Heart left ventricle (tissue), 16 donors: ENCODE results near the gene GATA6. TPM values are rescaled to one million over a fixed set of nuclear protein-coding genes. Genes with fewer than 3 reads are reported as not detected.
"Not testable (repeated sequence)": the region's sequence is repeated elsewhere in the genome, so short reads cannot be mapped to it uniquely, and the experiment has no call there.

Source experiments
- ATAC-seq, 4 donors: fragments of 200-7000 bp; cut with Tn5 transposase; one replicate each; pipeline ENCODE4 v1.9.1; 2020 to 2022; ENCODE audit warnings: moderate library complexity in 4 of 4, mild to moderate bottlenecking in 3 of 4, moderate number of reproducible peaks in 1 of 4
- DNase-seq, 5 donors: peaks; one replicate each; pipeline ENCODE4 v3.0.0-alpha.2; 2020
- H3K27ac ChIP-seq, 12 donors: fragments of 200-600 bp; sonication (generic) in 4 of 12; one replicate each; pipeline versions ENCODE4 v1.5.0 to v1.8.0; 2016 to 2022; ENCODE audit warnings: mild to moderate bottlenecking in 2 of 12
- H3K27me3 ChIP-seq, 9 donors: fragments of 200-600 bp; sonication (generic) in 2 of 9; one replicate each; pipeline versions ENCODE4 v1.5.1 to v1.8.0; 2016 to 2022; ENCODE audit warnings: mild to moderate bottlenecking in 3 of 9
- H3K36me3 ChIP-seq, 9 donors: fragments of 200-600 bp; sonication (generic) in 2 of 9; one replicate each; pipeline versions ENCODE4 v1.5.0 to v1.8.0; 2018 to 2022; ENCODE audit warnings: mild to moderate bottlenecking in 2 of 9
- H3K4me1 ChIP-seq, 12 donors: fragments of 200-600 bp; sonication (generic) in 4 of 12; one replicate each; pipeline versions ENCODE4 v1.5.0 to v1.8.0; 2016 to 2022; ENCODE audit warnings: mild to moderate bottlenecking in 3 of 12
- H3K4me3 ChIP-seq, 12 donors: fragments of 200-600 bp; sonication (generic) in 4 of 12; one replicate each; pipeline versions ENCODE4 v1.5.0 to v1.8.0; 2017 to 2022; ENCODE audit warnings: mild to moderate bottlenecking in 9 of 12, moderate library complexity in 4 of 12
- H3K9me3 ChIP-seq, 12 donors: fragments of 200-600 bp; sonication (generic) in 4 of 12; one replicate each; pipeline versions ENCODE4 v1.5.0 to v1.8.0; 2016 to 2022; ENCODE audit warnings: mild to moderate bottlenecking in 1 of 12
- POLR2A ChIP-seq, 2 donors: fragments of 450-650 bp; IDR thresholded peaks; one replicate each; pipeline ENCODE4 v1.6.1; 2017; ENCODE audit warnings: antibody characterized with exemption in 2 of 2, mild to moderate bottlenecking in 2 of 2, moderate library complexity in 2 of 2
- WGBS, 4 donors: extraction: QIAGEN DNeasy Blood & Tissue Kit in 2 of 4; methylation state at CpG; one replicate each; pipeline versions ENCODE4 v1.1.5 to v1.1.7; 2013 to 2018; 5-methylcytosine and 5-hydroxymethylcytosine counted together
- intact Hi-C, 10 donors: fragments of 100-400 bp; cut with DNase I; formaldehyde crosslinking; loops; one replicate each; pipeline versions ENCODE4 v1.11.1 to v1.14.2; 2022
- polyA plus RNA-seq, 2 donors: library from polyadenylated mRNA; stranded (reverse); fragments of 200-250 nt; gene quantifications; one replicate each; pipeline ENCODE4 v1.2.3, GENCODE V29; 2013
- total RNA-seq, 9 donors: library from RNA; depleted of rRNA in 2 of 9; stranded (reverse); fragments of >200 nt in 2 of 9; fragmentation: NEBNext Ultra II Directional in 3 of 9; extraction: Animal tissue kit (Norgen Biotek cat#: 25700) in 3 of 9; gene quantifications; one replicate each; pipeline versions ENCODE4 v1.1.0 to v1.2.4, GENCODE V29; 2016 to 2023
- TF ChIP-seq, protein P1 (sequence below), 12 donors: fragments of 200-600 bp; sonication (generic) in 4 of 12; IDR thresholded peaks; one replicate each; pipeline versions ENCODE4 v1.5.0 to v1.8.0; 2018 to 2022; ENCODE audit warnings: antibody characterized with exemption in 12 of 12, mild to moderate bottlenecking in 5 of 12
- donor health status: ischemic (EF 13 %, LVEDD 7.1; RV severe dilation, severe dysfunction).
- donor health status: healthy with polysubstance abuse.
- donor health status: DM: no; HTN: yes; CAD: no.
- donor health status: DM: no; HTN: no; CAD: no.
- donor health status: ischemic (EF 25% LVEDD 6.9; RV normal size, moderate dysfunction).
- donor health status: ischemic (EF 25% LVEDD 5.7; RV mildly dilated, moderate dysfunction).
- donor health status: healthy.
- donor health status: DM: yes; HTN: yes; CAD: no.
- donor health status: ischemic (EF 35%, LVEDD 5.7; RV mildly dilated, moderate dysfunction).
- donor health status: nonischemic (EF 11% LVEDD 7.7; RV severe dilation, severe dysfunction).
- donor health status: DM: yes; HTN: yes; CAD: no.
- donor health status: PGD.
- donor health status: ischemic (EF 29% LVEDD 5.4; RV normal size, mild dysfunction).
- donor health status: nonischemic (EF 23%, LVEDD 6.1; RV moderate dilation, normal function).

Gene GATA6
- total and polyA plus RNA-seq, 11 donors, result 42.1 to 97.7 (median 74.9) TPM

DNA sequence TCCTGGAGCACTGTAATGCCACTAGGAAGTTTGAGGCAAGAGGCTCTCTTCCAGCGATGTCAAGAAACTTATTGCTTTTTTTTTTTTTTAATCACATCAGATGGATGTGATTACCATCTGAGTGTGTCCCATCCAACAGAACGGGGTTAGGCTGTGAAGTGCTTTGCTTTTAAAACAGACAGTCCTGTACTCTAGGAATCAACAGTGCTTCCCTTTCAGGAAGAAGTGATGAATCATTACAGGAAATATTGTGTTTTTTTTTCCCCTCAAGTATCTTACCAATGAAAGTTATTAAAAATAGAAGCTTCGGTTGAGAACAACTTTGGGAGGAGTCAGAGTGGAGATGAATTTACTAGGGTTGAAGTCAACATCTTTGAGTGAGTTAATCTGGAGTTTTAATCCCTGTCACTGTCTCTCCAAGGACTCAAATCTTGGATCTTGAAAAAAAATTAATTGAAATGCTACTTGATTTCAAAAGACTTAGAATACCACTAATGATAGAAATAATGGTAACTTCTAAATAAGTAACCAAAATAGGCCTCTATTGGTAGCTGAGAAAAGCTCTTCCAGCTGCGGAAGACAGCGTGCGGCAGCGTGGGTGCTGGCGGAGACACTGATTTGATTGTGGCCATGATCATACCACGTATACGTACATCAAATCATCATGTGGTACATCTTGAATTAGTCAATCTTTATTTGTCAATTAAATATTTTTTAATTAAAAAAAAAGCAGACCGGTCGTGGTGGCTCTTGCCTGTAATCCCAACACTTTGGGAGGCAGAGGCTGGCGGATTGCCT is 45.5 kb downstream of the GATA6 start:
- Histone ChIP-seq H3K27me3 (no peaks in the 10 kb centered on the region), H3K36me3 (no peaks in the 10 kb centered on the region), H3K4me1 (peaks cover 0 to 56% (median 27%) of the 10 kb centered on the region in 12 donors), H3K4me3 (no peak overlapping the region), H3K27ac (peak overlapping the region in 4 of 12 donors; percentile 23 to 42 (median 30)), H3K9me3 (no peaks in the 10 kb centered on the region)
- ATAC-seq, result peak in 3 of 4 donors; percentile 25 to 36 (median 29)
- intact Hi-C loops, result loop anchor here in 3 of 10 donors (5.0 to 10.0 kb wide), 3 partner anchors 47 to 52 kb away; no protein-coding TSS in a partner anchor
- no peak for TF ChIP-seq POLR2A (IDR thresholded peaks at IDR 0.05)
- TF ChIP-seq, protein P1, sequence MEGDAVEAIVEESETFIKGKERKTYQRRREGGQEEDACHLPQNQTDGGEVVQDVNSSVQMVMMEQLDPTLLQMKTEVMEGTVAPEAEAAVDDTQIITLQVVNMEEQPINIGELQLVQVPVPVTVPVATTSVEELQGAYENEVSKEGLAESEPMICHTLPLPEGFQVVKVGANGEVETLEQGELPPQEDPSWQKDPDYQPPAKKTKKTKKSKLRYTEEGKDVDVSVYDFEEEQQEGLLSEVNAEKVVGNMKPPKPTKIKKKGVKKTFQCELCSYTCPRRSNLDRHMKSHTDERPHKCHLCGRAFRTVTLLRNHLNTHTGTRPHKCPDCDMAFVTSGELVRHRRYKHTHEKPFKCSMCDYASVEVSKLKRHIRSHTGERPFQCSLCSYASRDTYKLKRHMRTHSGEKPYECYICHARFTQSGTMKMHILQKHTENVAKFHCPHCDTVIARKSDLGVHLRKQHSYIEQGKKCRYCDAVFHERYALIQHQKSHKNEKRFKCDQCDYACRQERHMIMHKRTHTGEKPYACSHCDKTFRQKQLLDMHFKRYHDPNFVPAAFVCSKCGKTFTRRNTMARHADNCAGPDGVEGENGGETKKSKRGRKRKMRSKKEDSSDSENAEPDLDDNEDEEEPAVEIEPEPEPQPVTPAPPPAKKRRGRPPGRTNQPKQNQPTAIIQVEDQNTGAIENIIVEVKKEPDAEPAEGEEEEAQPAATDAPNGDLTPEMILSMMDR (IDR thresholded peaks at IDR 0.05), result no peak
- DNase-seq, result no peak
- 75 to 80% (median 76%) methylated on average over 13 of the region's 13 CpGs for WGBS, 4 donors

DNA sequence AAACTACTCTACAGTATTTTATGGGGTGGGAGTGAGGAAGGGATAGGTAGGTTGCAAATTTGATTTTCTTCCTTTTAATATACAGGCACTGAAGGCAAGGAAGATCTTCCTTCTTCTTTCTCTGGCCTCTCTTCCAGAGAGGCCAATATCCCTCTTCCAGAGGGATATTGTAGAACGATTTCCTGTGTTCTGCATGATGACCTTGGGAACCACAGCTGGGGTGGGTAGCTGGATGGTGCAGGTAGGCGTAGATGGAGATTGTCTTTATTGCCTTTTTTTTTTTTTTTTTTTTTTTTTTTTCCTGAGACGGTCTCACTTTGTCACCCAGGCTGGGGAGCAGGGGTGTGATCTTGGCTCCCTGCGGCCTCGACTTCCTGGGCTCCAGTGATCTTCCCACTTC is 49.4 kb downstream of the GATA6 start:
- Histone ChIP-seq H3K27me3 (no peaks in the 10 kb centered on the region), H3K4me1 (peaks cover 0 to 24% (median 13%) of the 10 kb centered on the region in 12 donors), H3K9me3 (no peaks in the 10 kb centered on the region), H3K36me3 (no peaks in the 10 kb centered on the region), H3K27ac (no peak overlapping the region), H3K4me3 (no peak overlapping the region)
- TF ChIP-seq POLR2A (IDR thresholded peaks at IDR 0.05), result no peak
- TF ChIP-seq, protein P1 (IDR thresholded peaks at IDR 0.05), result no peak
- ATAC-seq, result no peak
- 86 to 93% (median 89%) methylated on average over 5 of the region's 5 CpGs for WGBS, 4 donors
- DNase-seq, result no peak
- intact Hi-C loops, result loop anchor here in 1 of 10 donors (10.0 kb wide), 1 partner anchor 46 kb away; no protein-coding TSS in a partner anchor

DNA sequence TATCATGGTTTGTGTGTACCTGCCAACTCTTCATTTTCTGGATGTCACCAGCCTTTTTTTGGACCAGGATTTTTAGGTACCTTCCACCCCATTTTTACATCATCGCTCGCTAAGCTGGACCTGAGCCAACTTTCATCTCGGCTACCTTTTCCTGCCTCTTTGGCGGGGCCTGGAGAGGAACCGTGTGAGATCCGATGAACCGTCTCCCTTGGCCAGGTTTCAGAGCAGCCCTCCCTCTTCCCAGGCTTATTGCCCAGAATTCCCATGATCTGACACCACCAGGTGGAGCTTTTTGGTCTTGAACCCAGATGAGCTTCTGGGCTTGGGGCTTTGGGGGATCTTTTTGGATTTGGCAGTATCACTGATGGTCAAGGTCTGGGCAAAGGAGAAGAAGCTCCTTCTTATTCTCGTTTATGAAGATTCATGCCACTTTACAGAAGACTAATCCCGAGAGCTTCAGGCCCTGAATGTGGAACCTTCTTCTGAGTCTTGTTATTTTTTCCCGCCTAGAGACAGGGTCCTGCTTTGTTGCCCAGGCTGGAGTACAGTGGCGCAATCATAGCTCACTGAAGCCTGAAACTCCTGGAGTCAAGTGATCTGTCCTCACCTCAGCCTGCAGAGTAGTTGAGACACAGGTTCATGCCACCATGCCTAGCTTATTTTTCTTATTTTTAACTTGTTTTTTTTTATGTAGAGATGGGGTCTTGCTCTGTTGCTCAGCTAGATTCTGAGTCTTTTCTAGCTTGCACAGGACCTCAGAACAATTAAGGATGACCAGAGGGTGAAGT is 50.4 kb downstream of the GATA6 start:
- ATAC-seq (no peak), DNase-seq (no peak)
- Histone ChIP-seq H3K27ac (no peak overlapping the region), H3K36me3 (no peaks in the 10 kb centered on the region), H3K9me3 (no peaks in the 10 kb centered on the region), H3K4me3 (no peak overlapping the region), H3K27me3 (no peaks in the 10 kb centered on the region), H3K4me1 (peaks cover 0 to 18% (median 9%) of the 10 kb centered on the region in 12 donors)
- 53 to 61% (median 55%) methylated on average over 11 of the region's 11 CpGs for WGBS, 4 donors
- no peak for TF ChIP-seq POLR2A (IDR thresholded peaks at IDR 0.05)
- TF ChIP-seq, protein P1 (IDR thresholded peaks at IDR 0.05), result peak in 3 of 12 donors; percentile 17 to 32 (median 31)
- intact Hi-C loops, result loop anchor here in 3 of 10 donors (5.0 to 10.0 kb wide), 3 partner anchors 38 to 215 kb away; no protein-coding TSS in a partner anchor

DNA sequence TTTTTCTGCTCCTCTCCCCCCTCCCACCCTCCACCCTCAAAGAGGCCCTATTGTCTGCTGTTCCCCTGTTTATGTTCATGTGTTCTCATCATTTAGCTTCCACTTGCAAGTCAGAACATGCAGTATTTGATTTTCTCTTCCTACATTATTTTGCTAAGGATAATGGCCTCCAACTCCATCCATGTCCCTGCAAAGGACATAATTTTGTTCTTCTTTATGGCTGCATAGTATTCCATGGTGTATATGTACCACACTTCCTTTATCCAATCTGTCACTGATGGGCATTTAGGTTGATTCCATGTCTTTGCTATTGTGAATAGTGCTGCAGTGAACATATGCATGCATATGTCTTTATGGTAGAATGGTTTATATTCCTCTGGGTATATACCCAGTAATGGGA is 51.2 kb downstream of the GATA6 start:
- not testable (repeated sequence) for H3K36me3 ChIP-seq, H3K27ac ChIP-seq, ATAC-seq, H3K9me3 ChIP-seq, H3K4me3 ChIP-seq, DNase-seq, H3K27me3 ChIP-seq
- intact Hi-C loops, result loop anchor here in 2 of 10 donors (5.0 to 10.0 kb wide), 2 partner anchors 37 to 216 kb away; no protein-coding TSS in a partner anchor
- peaks cover 0 to 12% (median 6%) of the 10 kb centered on the region in 12 donors for H3K4me1 ChIP-seq
